ENCODE results near the gene DISP3.
A peak's percentile ranks its signal among the peaks of the same experiment; 100 is the strongest.

DISP3 gene

GRCh38 chr1:11478571-11479374 is at the start of gene DISP3:
DISP3 (plus strand) TSS chr1:11479155; CDS start chr1:11500993, 21,838 bp downstream.
- DNase-seq = peak; percentile 76

- no peak for DNase-seq
Observed at GRCh38 chr1:11429226-11429625, 49.7 kb upstream of the DISP3 start.

- no peak for DNase-seq
Observed at GRCh38 chr1:11429935-11430334, 49.0 kb upstream of the DISP3 start.

GRCh38 chr1:11431941-11432507 is 46.9 kb upstream of the DISP3 start:
- no peak for DNase-seq

GRCh38 chr1:11432526-11432925 is 46.4 kb upstream of the DISP3 start:
- DNase-seq = no peak

- DNase-seq = no peak
Observed at GRCh38 chr1:11434501-11434900, 44.5 kb upstream of the DISP3 start.

DNA sequence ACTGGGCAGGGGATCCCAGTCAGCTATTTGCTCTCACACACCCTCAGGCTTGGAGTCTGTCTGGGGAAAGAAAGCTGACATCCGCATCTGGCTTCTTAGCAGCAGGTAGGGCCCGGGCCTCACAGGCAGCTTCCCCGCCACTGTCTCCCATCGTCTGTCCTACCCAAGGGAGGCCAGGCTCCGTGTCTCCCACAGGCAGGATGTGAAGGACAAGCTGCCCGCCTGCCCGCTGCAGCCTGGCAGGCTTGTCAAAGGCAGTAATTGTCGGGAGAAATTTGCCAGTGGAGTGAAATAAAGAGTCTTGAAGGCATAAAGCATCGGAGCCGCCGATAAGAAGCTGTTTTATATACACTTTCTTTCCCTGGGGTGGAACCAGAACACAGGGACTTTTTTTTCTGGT is 44.0 kb upstream of the DISP3 start:
- DNase-seq = no peak

- DNase-seq = no peak
Observed at GRCh38 chr1:11438996-11439395, 40.0 kb upstream of the DISP3 start.

DNA sequence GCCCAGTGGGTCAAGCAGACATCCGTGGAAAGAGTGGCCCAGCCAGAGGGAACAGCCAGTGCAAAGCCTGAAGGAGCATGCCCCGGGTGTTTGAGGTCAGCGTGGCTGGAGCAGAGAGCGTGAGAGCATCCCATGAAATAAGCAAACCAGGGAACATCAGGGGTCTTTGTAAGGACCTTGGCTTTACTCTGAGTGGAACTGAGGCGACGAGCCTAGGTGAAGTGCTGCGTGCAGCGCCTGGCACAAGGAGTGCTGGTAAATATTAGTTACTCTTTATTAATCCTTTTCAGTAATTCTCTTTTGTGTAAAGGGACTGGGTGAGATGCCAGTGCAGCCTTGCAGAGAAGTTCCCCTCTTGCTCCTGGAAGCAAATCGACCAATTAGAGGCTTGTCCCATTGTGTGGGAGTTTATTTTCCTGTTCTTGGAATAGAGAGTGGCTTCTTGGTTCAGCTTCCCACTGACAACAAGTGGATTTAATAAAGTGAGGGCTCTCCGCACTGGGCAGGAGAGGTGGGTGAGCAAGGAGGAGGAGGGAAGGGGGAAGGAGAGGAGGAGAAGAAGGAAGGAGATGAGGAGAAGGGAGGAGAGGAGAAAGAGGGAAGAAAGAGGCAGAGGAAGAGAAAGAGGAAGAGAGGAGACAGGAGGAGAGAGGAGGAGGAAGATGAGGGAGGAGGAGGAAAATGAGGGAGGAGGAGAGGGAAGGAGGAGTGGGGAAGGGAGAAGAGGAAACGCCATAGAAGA is 37.6 kb upstream of the DISP3 start:
- no peak for DNase-seq

DNA sequence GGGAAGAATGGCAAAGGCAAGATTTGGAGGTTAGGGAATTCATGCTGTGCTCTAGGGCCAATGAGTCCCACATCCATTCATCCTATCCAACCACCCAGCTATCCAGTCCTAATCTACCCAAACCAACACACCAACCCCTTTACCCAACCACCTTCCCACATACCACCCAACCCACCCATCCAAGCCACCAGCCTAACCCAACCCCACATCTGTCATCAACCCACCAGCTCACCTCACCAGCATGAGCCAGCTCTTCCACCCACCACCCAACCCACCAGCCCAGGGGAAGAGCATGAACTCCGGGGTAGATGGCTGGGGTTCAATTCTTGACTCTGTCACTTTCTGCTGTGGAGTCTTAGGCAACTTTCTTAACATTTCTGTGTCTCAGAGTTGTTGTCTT is 35.9 kb upstream of the DISP3 start:
- DNase-seq = no peak

GRCh38 chr1:11443961-11444658 is 34.8 kb upstream of the DISP3 start:
- DNase-seq = no peak

GRCh38 chr1:11444907-11445306 is 34.0 kb upstream of the DISP3 start:
- DNase-seq = no peak

DNA sequence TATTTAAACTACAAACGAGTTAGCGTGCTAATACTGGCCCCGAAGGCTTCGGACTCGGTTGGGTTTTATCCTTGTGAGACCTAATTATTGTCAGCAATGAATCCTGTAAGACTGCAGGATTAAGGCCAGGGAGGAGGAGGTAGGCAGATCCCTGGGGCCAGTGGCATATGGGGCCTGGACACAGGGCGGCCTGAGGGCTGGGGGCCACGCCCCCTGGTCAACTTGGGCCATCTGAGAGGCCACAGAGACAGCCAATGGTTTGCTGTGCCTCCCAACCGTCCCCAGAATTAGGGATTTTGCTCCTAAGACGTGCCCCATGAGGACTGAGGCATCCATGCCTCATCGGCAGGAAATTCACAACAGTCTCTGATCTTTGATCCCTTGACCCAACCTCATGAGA is 31.1 kb upstream of the DISP3 start:
- no peak for DNase-seq

DNA sequence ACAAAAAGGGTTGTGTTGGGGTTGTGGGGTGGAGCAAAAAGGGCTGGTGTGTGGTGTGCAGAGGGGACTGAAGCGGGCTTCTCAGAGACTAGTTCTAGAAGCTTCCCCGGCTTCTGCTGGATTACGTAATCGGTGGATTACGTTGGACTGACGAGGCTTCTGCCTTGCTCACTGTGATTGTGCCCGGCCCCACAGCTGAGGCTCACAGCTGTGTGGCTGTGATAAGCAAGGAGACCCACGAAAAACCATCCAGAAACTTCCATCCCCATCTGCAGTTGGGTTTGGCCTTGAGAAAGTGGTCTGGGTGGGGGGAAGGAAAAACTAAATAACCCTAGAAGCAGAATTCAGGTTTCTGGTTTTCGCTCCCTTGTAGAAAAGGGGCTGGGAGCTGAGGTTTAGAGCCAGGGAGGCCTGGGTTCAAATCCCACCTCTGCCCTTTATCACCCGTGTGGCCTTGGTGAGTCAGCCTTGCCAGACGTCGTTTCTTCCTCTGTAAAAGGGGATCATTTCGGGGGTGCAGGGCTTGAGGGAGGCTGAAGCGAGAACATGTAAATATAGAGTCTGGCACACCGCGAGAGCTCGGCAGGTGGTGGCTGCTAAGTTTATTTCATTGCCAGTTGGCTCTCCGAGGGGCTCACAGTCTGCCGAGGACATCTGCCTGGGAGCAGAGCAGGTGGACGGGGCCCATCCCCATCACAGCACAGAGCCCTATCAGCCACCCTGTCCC is 30.4 kb upstream of the DISP3 start:
- DNase-seq = no peak

GRCh38 chr1:11449100-11449403 is 29.9 kb upstream of the DISP3 start:
- no peak for DNase-seq

- no peak for DNase-seq
Observed at GRCh38 chr1:11450310-11450709, 28.6 kb upstream of the DISP3 start.

DNA sequence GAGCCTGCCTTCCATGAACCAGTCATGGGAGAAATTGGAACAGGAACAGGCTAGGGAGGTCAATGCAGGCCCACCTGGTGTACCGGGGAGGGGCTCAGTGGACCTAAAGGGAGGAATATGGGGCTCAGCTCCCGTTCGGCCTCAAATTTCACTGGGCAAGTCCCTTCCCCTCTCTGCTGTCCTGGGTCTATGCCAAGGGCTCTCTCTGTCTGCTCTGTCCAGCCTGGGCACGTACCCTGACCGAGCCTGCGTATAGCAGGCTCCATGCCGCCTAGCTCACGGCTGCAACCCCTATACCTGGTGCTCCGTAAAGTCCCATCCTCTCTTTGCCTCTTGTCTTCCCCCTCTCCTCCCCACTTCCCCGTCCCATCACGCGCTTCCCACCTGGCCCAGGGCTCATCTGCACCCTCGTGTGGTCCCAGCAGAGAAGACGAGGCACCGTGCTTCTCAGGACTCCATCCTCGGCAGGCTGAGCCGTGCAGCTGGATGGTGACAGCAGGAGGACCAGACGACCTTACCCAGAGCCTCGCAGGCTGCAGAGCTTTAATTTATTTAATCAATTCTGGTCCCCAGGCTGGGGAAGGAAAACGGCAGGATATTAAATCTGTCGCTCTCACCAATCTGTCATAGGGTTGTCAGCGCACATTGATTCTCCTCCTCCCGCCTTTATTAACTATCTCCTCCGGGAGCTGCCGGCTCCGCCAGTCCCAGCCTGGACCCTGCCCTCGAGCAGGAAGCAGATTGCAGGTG is 25.0 kb upstream of the DISP3 start:
- no peak for DNase-seq

DNA sequence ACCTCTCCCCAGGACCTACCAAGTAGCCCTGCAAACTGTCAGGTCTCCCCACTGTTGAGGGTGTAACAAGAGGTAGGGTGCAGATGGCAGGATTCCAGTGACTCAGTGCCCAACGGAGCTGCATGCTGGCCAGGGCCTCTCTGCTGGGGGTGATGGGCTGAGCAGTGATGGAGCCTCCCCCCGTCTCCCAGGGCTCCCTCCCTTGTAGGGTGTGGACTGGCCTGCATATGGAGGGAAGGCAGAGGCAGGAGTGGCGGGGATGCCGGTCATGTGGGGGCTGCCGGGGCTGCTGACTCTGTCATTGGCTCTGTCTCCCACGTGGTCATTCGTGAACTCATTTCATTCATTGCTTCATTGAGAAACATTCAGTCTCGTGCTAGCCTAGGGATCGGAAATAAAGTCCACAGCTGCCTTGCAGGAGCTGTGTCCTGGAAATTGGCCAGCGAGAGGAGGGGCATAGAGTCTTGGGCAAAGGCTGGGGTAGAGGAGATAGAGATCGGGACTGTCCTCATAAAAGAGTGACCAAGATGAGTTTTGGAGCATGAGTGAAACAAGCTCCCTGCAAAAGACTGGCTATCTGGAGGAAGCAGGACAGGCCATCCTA is 22.9 kb upstream of the DISP3 start:
- DNase-seq = no peak

DNA sequence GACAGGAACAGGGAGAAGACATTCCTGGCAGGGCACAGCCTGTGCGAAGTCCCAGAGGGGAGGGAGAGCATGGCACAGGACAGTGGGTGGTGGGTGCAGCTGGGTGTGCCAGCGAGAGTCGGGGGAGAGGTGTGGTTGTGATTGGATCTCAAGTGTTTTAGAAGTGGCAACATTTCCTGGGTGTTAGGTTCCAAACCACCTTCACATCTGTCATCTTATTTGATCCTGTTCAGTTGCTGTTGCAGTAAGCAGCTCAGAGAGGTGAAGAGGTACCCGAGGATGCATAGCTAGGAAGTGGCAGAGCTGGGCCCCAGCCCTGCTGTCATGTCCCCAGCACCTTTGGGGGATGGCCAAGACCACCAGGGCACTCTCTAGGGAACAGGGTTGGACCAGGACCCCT is 22.0 kb upstream of the DISP3 start:
- DNase-seq = no peak

DNA sequence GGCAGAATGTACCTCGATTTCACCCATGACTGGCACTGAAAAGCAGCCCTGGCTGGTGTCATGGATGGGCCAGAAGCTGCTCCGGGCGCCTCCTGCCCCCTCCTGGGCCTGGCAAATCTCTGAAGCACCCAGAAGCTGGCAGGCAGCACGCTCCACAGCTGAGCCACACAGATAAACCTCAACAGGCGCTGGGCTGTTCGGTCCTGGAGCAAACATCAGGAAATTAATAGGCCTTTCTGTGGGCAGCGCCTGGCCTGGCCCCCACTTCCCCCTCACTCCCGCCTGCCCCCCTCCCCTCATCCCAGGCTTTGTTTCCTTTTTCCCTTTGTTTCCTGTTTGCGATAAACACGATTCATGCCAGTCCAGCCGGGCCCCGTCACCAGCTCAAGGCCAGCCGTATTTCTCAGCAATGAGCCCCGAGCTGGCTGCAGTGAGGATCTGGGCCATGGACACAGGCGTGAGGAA is 20.1 kb upstream of the DISP3 start:
- DNase-seq = no peak

- DNase-seq = no peak
Observed at GRCh38 chr1:11461531-11462137, 17.3 kb upstream of the DISP3 start.

Measured in stimulated activated CD4-positive, alpha-beta T cell treated with anti-CD3 and anti-CD28 coated beads, Interleukin-4, amount 100 ng/mL, for 24 hours (primary cell).